ENCODE data around the gene GLI3. TPM values are rescaled to one million over a fixed set of nuclear protein-coding genes. Genes with fewer than 3 reads are reported as not detected.

The GLI3 gene
- total RNA-seq, 2 donors from 2014 or later, result 0.34 to 1.1 TPM

DNA sequence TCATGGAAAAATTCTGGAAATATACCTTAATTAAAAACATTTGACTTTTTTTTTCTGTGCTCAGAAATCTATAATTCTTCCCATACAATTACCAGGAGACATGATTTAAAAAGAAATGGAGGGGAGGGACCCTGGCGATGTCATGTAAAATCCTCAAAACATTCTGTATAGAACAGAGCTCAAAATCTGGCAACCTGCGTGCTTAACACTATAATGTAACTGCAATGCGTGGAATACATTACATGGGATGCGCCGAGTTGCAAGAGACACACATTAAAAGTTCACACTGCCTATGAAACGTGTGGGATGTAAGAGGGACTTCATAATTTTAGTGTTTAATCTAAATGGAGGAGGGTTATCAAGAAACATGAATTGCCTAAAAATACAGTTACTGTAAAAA, 215.0 kb downstream of the GLI3 start:
- no peak for DNase-seq
- Mint-ChIP-seq H3K27me3 (peaks cover 21% of the 10 kb centered on the region), H3K27ac (peak overlapping the region; percentile 19), H3K4me1 (no peaks in the 10 kb centered on the region), H3K4me3 (no peak overlapping the region), H3K36me3 (ENCODE audit: low read depth) (no peaks in the 10 kb centered on the region)
- no peak for ATAC-seq
- H3K9me3 ChIP-seq (ENCODE audit: control insufficient read depth, low read length, poor library complexity, severe bottlenecking), result no peaks in the 10 kb centered on the region

DNA sequence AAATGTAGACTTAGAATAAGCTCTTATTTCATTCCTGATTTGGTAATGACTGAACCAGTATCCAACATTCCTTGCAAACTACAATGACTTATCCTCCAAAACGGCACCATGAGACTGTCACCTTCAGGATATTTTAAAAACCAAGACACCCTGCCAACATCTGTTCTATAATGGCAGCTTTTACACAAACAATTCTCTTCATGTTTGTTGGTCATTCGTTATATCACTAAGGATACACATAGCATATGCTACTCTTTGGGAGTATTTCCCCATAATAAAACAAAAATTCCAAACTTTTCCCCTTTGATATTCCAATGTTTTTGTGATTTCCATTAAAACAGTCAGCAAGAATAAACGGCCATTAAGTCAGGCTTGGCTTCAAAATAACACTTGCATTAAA, 215.4 kb downstream of the GLI3 start:
- H3K9me3 ChIP-seq (ENCODE audit: control insufficient read depth, low read length, poor library complexity, severe bottlenecking), result no peaks in the 10 kb centered on the region
- H3K27ac Mint-ChIP-seq, result no peak overlapping the region
- DNase-seq (no peak), ATAC-seq (no peak)
- no peaks in the 10 kb centered on the region for H3K36me3 Mint-ChIP-seq (ENCODE audit: low read depth)
- peaks cover 24% of the 10 kb centered on the region for H3K27me3 Mint-ChIP-seq
- no peak overlapping the region for H3K4me3 Mint-ChIP-seq
- H3K4me1 Mint-ChIP-seq, result no peaks in the 10 kb centered on the region

DNA sequence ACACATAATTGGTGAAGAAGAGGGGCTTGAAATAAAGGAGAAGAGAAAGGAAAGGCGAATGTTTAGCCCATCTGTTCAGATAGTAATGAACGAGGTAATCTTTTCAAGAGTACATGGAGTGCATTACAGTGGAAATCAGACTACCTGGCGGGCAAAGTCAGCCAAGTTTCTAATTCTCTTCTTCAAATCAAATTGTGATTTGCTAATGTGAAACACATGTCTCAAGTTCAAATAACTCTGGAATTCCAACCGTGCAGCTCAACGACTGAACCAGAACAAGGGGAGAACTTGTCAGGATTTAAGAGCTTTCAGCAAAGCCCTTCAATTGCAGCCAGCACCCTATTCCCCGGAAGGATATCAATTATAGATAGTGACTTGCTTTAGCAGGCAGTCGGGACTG, 216.9 kb downstream of the GLI3 start:
- no peak for ATAC-seq
- no peaks in the 10 kb centered on the region for H3K36me3 Mint-ChIP-seq (ENCODE audit: low read depth)
- no peak overlapping the region for H3K4me3 Mint-ChIP-seq
- H3K4me1 Mint-ChIP-seq, result no peaks in the 10 kb centered on the region
- peaks cover 19% of the 10 kb centered on the region for H3K27me3 Mint-ChIP-seq
- no peak for DNase-seq
- no peaks in the 10 kb centered on the region for H3K9me3 ChIP-seq (ENCODE audit: control insufficient read depth, low read length, poor library complexity, severe bottlenecking)
- H3K27ac Mint-ChIP-seq, result no peak overlapping the region

DNA sequence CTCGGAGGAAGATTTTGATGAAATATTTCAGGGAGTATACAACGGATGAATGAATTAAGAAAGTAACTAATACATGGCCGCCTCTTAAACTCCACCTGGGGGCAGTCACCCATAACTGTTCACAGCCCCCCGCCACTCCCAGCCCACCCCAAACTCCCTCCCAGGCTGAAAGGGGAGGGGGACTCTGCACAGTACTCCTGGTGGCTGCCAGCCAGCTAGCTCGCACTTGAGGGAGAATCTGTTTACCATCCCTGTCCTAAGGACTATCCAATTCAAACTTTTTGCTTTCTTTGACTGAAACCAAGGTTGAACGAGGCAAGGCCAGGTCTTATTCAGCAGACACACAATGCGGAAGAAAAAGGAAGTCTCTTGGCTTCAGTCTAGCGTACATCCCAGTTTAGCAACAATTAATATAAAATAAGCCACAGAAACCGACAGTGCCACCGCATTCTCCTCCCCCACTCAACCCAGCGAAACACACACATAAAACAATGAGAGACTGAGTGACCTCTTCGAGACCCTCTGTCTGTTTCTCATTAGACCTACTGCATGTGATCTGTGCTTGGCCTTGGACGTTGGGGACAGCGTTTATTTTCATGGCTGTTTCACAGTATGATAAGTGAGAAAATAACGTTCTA, 219.5 kb downstream of the GLI3 start:
- no peaks in the 10 kb centered on the region for H3K4me1 Mint-ChIP-seq
- no peak for DNase-seq
- peaks cover 14% of the 10 kb centered on the region for H3K27me3 Mint-ChIP-seq
- H3K36me3 Mint-ChIP-seq (ENCODE audit: low read depth), result no peaks in the 10 kb centered on the region
- no peak for ATAC-seq
- no peak overlapping the region for H3K4me3 Mint-ChIP-seq
- no peak overlapping the region for H3K27ac Mint-ChIP-seq
- no peaks in the 10 kb centered on the region for H3K9me3 ChIP-seq (ENCODE audit: control insufficient read depth, low read length, poor library complexity, severe bottlenecking)

DNA sequence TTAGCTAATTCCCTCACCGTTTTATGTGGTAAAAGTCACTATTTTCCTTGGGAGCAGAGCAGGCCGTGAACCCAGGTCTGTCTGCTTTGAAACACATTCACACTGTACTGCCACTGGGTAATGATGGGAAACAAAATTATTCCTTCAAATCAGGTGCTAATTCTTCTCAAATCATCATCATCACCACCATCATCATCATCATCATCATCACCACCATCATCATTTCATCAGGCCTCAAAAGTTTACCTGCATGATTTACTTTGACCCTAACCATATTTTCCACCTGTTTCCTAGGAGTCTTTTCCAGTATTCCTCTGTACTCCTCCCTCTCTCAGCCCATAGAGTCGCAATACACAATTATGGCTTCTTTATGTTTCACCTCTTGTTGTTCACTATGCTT, 220.5 kb downstream of the GLI3 start:
- H3K4me3 Mint-ChIP-seq, result no peak overlapping the region
- DNase-seq, result no peak
- no peaks in the 10 kb centered on the region for H3K9me3 ChIP-seq (ENCODE audit: control insufficient read depth, low read length, poor library complexity, severe bottlenecking)
- H3K4me1 Mint-ChIP-seq, result no peaks in the 10 kb centered on the region
- no peaks in the 10 kb centered on the region for H3K36me3 Mint-ChIP-seq (ENCODE audit: low read depth)
- H3K27ac Mint-ChIP-seq, result no peak overlapping the region
- no peak for ATAC-seq
- H3K27me3 Mint-ChIP-seq, result peaks cover 18% of the 10 kb centered on the region

DNA sequence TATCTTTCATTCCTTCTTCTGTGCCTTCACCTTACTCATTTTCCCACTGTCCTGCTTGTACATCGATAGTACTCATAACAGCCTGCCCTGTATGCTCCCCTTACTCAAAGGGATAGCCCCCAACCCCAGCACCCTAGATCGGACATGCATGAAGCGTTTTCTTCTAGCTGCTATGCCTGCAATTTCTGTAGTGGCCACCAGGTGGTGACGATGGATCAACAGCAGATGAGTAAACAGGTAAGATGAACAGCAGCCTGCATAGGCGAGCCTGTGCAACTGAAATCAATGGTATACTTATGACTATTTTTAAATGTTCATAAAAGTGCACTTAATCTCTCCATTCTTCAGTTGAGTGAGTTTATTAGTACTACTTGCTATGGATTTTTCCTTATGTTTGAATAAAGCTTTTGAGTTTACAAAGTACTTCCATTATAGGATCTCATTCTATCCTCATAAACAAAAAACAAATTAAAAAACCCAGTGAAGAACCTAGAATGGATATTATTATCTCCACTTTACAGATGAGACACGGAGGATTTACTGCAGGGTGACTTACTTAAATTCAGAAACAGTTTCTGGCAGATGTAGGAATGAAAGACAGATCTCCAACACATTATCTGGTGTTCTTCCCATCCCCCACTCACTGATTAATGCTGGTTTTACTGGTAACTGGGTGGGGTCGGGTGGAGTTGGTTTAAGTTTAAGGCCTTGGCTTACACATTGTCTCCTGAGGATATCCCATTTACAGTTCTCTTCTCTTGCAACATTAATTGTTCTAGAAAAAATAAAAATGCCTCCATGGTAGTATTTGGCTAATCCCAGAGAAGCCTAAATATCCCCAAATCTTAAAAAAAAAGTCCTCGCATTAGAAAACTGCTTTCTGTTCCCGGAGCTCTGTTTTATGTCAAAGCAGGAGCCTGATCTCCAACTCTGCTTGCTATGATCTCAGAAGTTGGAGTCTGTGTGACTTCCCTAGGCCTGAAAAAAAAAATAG, 222.1 kb downstream of the GLI3 start:
- peaks cover 18% of the 10 kb centered on the region for H3K27me3 Mint-ChIP-seq
- no peaks in the 10 kb centered on the region for H3K9me3 ChIP-seq (ENCODE audit: control insufficient read depth, low read length, poor library complexity, severe bottlenecking)
- no peak overlapping the region for H3K4me3 Mint-ChIP-seq
- no peaks in the 10 kb centered on the region for H3K4me1 Mint-ChIP-seq
- DNase-seq (no peak), ATAC-seq (no peak)
- H3K27ac Mint-ChIP-seq, result no peak overlapping the region
- no peaks in the 10 kb centered on the region for H3K36me3 Mint-ChIP-seq (ENCODE audit: low read depth)

DNA sequence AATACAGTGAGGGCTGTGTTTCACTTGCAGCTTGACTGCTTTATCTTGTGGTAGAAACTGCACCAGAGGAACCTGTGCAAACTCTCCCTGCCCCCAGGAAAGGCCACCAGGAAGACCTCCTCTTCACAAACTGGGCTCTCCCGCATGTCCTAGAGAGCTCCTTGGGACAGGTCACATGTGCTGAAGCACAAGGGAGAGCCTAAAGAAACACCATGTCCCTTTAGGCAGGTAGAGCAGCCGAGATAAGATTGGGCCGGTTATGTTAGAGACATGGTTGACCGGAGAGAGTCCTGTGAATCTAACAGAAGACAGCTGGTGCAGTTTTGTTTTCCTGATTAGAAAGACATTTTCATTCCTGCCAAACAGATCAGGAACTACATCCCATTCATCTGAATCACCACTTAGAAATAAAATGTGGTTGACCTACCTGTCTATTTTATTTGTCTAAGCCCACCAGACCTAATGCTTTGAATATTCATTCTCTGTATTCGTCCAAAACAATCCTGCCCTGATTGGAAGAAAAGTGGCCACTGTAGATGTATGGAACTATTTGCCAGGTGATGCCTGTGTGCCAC, 224.1 kb downstream of the GLI3 start:
- DNase-seq (no peak), ATAC-seq (no peak)
- peaks cover 11% of the 10 kb centered on the region for H3K27me3 Mint-ChIP-seq
- no peaks in the 10 kb centered on the region for H3K36me3 Mint-ChIP-seq (ENCODE audit: low read depth)
- H3K27ac Mint-ChIP-seq, result no peak overlapping the region
- no peaks in the 10 kb centered on the region for H3K4me1 Mint-ChIP-seq
- H3K4me3 Mint-ChIP-seq, result no peak overlapping the region
- H3K9me3 ChIP-seq (ENCODE audit: control insufficient read depth, low read length, poor library complexity, severe bottlenecking), result no peaks in the 10 kb centered on the region

DNA sequence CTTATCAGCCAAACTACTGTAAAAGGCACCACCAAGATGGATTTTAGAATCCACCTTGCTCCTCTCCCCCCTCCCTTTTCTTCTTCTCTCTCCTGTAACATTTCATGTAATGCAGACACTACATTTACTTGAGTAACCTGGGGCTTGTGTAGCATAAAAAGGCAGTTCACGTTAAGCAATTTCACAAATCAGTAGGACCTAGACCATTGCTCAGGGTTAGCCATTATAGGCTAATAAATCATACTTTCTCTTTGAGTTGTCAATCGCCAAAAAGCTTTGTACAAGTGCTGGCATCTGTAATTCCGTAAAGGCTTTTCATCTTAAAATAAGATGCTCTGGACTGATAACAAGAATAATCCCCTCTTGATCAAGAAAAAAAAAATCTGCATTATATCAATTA, 224.7 kb downstream of the GLI3 start:
- H3K9me3 ChIP-seq (ENCODE audit: control insufficient read depth, low read length, poor library complexity, severe bottlenecking), result no peaks in the 10 kb centered on the region
- H3K36me3 Mint-ChIP-seq (ENCODE audit: low read depth), result no peaks in the 10 kb centered on the region
- H3K27ac Mint-ChIP-seq, result no peak overlapping the region
- no peak for DNase-seq
- no peak overlapping the region for H3K4me3 Mint-ChIP-seq
- peaks cover 11% of the 10 kb centered on the region for H3K27me3 Mint-ChIP-seq
- no peak for ATAC-seq
- H3K4me1 Mint-ChIP-seq, result no peaks in the 10 kb centered on the region

DNA sequence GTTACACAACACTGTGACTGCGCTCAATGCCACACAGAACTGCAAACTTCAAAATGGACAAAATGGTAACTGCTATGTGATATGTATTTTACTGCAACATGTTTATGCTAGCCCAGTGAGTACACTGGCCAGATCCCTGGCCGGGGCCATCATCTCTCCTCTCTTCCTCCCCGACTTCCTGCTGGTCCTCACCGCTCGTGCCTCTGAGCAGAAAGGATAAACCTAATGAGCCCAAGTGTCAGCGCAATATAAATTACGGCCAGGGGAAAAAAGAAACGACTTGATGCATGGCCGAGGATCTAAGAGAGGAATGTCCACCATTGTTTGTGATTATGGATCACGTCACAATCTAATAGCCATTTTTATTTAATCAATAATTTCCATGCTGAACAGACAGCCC, 225.2 kb downstream of the GLI3 start:
- Mint-ChIP-seq H3K36me3 (ENCODE audit: low read depth) (no peaks in the 10 kb centered on the region), H3K27me3 (peaks cover 6% of the 10 kb centered on the region), H3K27ac (no peak overlapping the region), H3K4me3 (no peak overlapping the region), H3K4me1 (no peaks in the 10 kb centered on the region)
- ATAC-seq (no peak), DNase-seq (no peak)
- H3K9me3 ChIP-seq (ENCODE audit: control insufficient read depth, low read length, poor library complexity, severe bottlenecking), result no peaks in the 10 kb centered on the region

DNA sequence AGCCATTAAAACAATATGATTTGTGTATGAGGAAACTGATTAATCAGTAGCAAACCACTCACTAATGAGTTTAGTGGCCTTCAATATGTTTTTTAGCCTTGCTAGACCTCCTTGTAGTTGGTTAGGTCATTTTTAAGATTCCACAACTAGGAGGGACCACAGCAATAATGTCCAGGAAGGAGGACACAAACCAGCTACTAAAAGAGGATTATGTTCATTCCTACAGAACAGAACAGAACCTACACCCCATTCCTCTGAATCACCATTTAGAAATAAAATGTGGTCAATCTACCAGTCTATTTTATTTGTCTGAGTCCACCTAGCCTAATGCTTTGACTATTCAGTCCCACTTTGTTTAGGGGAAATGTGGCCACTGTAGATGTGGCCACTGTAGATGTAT, 226.3 kb downstream of the GLI3 start:
- no peaks in the 10 kb centered on the region for H3K9me3 ChIP-seq (ENCODE audit: control insufficient read depth, low read length, poor library complexity, severe bottlenecking)
- no peak for DNase-seq
- H3K27ac Mint-ChIP-seq, result no peak overlapping the region
- ATAC-seq, result no peak
- H3K27me3 Mint-ChIP-seq, result peaks cover 5% of the 10 kb centered on the region
- H3K36me3 Mint-ChIP-seq (ENCODE audit: low read depth), result no peaks in the 10 kb centered on the region
- no peak overlapping the region for H3K4me3 Mint-ChIP-seq
- no peaks in the 10 kb centered on the region for H3K4me1 Mint-ChIP-seq

DNA sequence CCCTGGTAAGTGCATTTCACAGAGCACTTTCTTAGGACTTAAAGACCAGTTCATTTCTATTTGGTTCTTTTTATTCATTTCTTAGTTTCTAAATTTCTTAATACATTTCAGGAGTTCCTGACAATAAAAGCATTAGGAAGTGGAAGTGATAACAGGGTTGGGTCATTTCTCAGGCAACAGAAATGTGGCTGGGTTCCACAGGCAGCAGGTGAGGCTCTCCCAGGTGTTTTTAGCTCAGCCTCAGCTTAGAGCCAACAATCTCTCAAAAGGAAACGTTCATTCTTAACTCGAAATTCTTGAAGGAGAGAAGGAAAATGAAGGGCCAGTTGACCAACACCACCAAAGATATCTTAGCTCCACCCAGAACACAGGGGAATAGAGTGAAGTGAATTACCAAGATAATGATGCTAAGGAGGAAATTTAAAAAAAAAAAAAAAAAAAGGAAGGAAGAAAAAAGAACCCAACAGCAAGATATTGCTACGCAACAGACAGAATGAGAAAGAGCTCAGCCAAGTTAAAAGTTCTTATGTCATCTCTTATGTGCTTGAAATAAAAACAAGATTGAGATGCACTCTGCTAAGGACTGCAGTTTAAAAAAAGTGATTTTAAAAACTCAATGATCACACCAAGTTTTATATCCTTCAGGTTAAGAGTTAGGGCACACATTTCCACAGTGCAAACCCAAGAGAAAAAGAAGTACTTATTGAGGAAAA, 230.1 kb downstream of the GLI3 start:
- Mint-ChIP-seq H3K4me3 (no peak overlapping the region), H3K36me3 (ENCODE audit: low read depth) (no peaks in the 10 kb centered on the region), H3K4me1 (no peaks in the 10 kb centered on the region), H3K27me3 (no peaks in the 10 kb centered on the region), H3K27ac (no peak overlapping the region)
- H3K9me3 ChIP-seq (ENCODE audit: control insufficient read depth, low read length, poor library complexity, severe bottlenecking), result no peaks in the 10 kb centered on the region
- no peak for DNase-seq
- ATAC-seq, result no peak

DNA sequence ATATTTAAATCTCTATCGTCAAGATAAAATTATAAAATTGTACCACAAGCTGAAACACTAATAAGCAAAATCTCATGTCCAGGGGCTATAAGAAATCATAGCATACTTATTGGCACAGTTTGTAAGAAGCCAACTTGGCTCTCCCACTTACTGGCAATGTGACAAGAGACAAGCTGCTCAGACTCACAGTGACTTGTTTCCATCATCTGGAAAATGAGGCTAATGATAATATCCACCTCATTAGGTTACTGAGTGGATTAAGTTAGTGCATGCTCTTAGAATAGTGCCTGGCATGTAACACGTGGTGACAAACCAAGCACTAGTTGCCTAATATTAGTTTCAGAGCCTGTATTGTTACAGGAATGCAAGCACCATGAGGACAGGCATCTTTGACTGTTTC, 234.4 kb downstream of the GLI3 start:
- no peak for ATAC-seq
- Mint-ChIP-seq H3K4me1 (peaks cover 4% of the 10 kb centered on the region), H3K4me3 (no peak overlapping the region), H3K27me3 (peaks cover 15% of the 10 kb centered on the region), H3K36me3 (ENCODE audit: low read depth) (no peaks in the 10 kb centered on the region), H3K27ac (no peak overlapping the region)
- DNase-seq, result no peak
- H3K9me3 ChIP-seq (ENCODE audit: control insufficient read depth, low read length, poor library complexity, severe bottlenecking), result no peaks in the 10 kb centered on the region

DNA sequence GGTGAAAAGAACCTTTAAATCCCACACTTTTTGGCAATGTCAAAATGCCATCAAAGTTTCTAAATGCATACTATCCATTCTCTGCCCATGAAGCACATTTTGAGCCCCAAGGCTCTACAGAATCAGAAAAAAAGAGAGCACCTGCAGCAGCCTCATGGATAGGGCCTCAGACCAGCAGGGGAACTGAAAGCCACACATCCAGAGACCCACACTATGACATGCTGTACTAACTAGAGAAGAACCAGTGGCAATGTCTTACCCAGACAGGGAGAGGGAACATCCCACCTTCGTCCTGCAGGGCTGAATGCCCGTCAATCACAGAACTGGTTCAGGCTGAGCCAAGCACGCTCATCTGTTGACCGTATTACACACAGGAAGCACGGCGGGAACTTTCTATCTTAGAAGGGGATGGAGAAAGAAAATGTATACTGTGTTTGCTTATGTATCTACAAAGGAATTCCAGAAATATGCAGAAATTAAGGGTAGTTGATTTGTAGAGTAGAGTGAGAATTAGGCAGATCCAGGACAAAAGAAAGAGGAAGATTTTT, 237.2 kb downstream of the GLI3 start:
- no peaks in the 10 kb centered on the region for H3K36me3 Mint-ChIP-seq (ENCODE audit: low read depth)
- H3K27me3 Mint-ChIP-seq, result peaks cover 20% of the 10 kb centered on the region
- DNase-seq (no peak), ATAC-seq (no peak)
- no peaks in the 10 kb centered on the region for H3K9me3 ChIP-seq (ENCODE audit: control insufficient read depth, low read length, poor library complexity, severe bottlenecking)
- no peak overlapping the region for H3K4me3 Mint-ChIP-seq
- no peak overlapping the region for H3K27ac Mint-ChIP-seq
- peaks cover 8% of the 10 kb centered on the region for H3K4me1 Mint-ChIP-seq
